Fibroblast of lung (primary cell): ENCODE measurements around the gene KRTAP10-1. TPM values are rescaled to one million over a fixed set of nuclear protein-coding genes. Genes with fewer than 3 reads are reported as not detected.

Source experiments
- DNase-seq, 2 donors: peaks; one replicate each; pipeline versions ENCODE4 v3.0.0 to v3.0.0-alpha.2; 2010; ENCODE audit warnings: low read depth in 2 of 2
- H2AFZ ChIP-seq: 2 replicates; pipeline ENCODE4 v1.5.1; 2012; ENCODE audit warnings: low read length, control low read depth, inconsistent platforms
- H3K27ac ChIP-seq: 2 replicates; pipeline ENCODE4 v1.5.1; 2011; ENCODE audit warnings: low read length, control low read depth; ENCODE audit not compliant: insufficient read depth
- H3K27me3 ChIP-seq: 2 replicates; pipeline ENCODE4 v1.5.1; 2011; ENCODE audit warnings: mild to moderate bottlenecking, low read length; ENCODE audit not compliant: control insufficient read depth, insufficient read depth
- H3K36me3 ChIP-seq: 2 replicates; pipeline ENCODE4 v1.5.1; 2011; ENCODE audit warnings: low read length; ENCODE audit not compliant: control insufficient read depth, insufficient read depth
- H3K4me1 ChIP-seq: 2 replicates; pipeline ENCODE4 v1.5.1; 2011; ENCODE audit warnings: low read length; ENCODE audit not compliant: control insufficient read depth, insufficient read depth; ENCODE audit errors: extremely low read depth
- H3K4me2 ChIP-seq: 2 replicates; pipeline ENCODE4 v1.5.1; 2011; ENCODE audit warnings: low read length, control low read depth; ENCODE audit not compliant: insufficient read depth; ENCODE audit errors: extremely low read depth
- H3K4me3 ChIP-seq, 4 experiments: fragments of 200-600 bp in 1 of 4; sonication (generic) in 1 of 4; replicated peaks in 1 of 4; 2 replicates each; pipeline ENCODE4 v1.5.1; 2011 to 2016; ENCODE audit warnings: low read length in 4 of 4, low read depth in 3 of 4, mild to moderate bottlenecking in 3 of 4, control low read depth in 2 of 4, inconsistent platforms in 1 of 4, mixed read lengths in 1 of 4; ENCODE audit not compliant: insufficient read depth in 1 of 4; ENCODE audit errors: control extremely low read depth in 1 of 4
- H3K79me2 ChIP-seq: 2 replicates; pipeline ENCODE4 v1.5.1; 2012; ENCODE audit warnings: mild to moderate bottlenecking, low read length, inconsistent platforms; ENCODE audit not compliant: control insufficient read depth, insufficient read depth
- H3K9ac ChIP-seq: 2 replicates; pipeline ENCODE4 v1.5.1; 2011; ENCODE audit warnings: mild to moderate bottlenecking, low read length, control low read depth; ENCODE audit not compliant: insufficient read depth
- H3K9me3 ChIP-seq: 2 replicates; pipeline ENCODE4 v1.5.1; 2012; ENCODE audit warnings: low read depth, low read length; ENCODE audit not compliant: control insufficient read depth, insufficient read depth
- H4K20me1 ChIP-seq: 2 replicates; pipeline ENCODE4 v1.5.1; 2011; ENCODE audit warnings: low read length; ENCODE audit not compliant: control insufficient read depth, insufficient read depth; ENCODE audit errors: extremely low read depth
- EZH2 ChIP-seq: IDR thresholded peaks from 2 replicates; pipeline ENCODE4 v1.5.1; 2012; ENCODE audit warnings: low read length, control low read depth, mild to moderate bottlenecking; ENCODE audit errors: missing control alignments
- polyA plus RNA-seq, 2 donors: library from polyadenylated mRNA; depleted of rRNA in 1 of 2; stranded (reverse) in 1 of 2; unstranded in 1 of 2; fragments of >200 nt; gene quantifications; 2 replicates each; pipeline ENCODE4 v1.2.1, GENCODE V29; 2011 to 2012; ENCODE audit warnings: missing spikeins in 1 of 2
- total RNA-seq: library from RNA; depleted of rRNA; stranded (reverse); fragments of >200 nt; gene quantifications from 2 replicates; pipeline ENCODE4 v1.2.1, GENCODE V29; 2014
- TF ChIP-seq, protein P1 (sequence below), 2 donors: IDR thresholded peaks in 1 of 2; conservative IDR thresholded peaks in 1 of 2; 1 replicate in 1 of 2; 2 replicates in 1 of 2; pipeline ENCODE4 v1.5.1; 2011 to 2012; ENCODE audit warnings: low read length in 2 of 2, control low read depth in 1 of 2, inconsistent platforms in 1 of 2, low read depth in 1 of 2, mild to moderate bottlenecking in 1 of 2

Gene KRTAP10-1
- total and polyA plus RNA-seq, 2 donors (not counting 1 experiment from before 2014, with no cell fraction given) = not detected

- TF ChIP-seq EZH2 = no peak
- TF ChIP-seq, protein P1, sequence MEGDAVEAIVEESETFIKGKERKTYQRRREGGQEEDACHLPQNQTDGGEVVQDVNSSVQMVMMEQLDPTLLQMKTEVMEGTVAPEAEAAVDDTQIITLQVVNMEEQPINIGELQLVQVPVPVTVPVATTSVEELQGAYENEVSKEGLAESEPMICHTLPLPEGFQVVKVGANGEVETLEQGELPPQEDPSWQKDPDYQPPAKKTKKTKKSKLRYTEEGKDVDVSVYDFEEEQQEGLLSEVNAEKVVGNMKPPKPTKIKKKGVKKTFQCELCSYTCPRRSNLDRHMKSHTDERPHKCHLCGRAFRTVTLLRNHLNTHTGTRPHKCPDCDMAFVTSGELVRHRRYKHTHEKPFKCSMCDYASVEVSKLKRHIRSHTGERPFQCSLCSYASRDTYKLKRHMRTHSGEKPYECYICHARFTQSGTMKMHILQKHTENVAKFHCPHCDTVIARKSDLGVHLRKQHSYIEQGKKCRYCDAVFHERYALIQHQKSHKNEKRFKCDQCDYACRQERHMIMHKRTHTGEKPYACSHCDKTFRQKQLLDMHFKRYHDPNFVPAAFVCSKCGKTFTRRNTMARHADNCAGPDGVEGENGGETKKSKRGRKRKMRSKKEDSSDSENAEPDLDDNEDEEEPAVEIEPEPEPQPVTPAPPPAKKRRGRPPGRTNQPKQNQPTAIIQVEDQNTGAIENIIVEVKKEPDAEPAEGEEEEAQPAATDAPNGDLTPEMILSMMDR (conservative IDR thresholded peaks at IDR 0.05 in 1 of 2, IDR thresholded peaks at IDR 0.05 in 1 of 2; ENCODE audit: low read depth in 1 of 2, low read length in 2 of 2) = no peak
- no peaks in the 10 kb centered on the region for H3K27me3 ChIP-seq
- H3K9ac ChIP-seq = no peak overlapping the region
- H3K4me2 ChIP-seq = no peak overlapping the region
- no peaks in the 10 kb centered on the region for H3K4me1 ChIP-seq
- no peak for DNase-seq
- H3K27ac ChIP-seq = no peak overlapping the region
- H4K20me1 ChIP-seq = no peaks in the 10 kb centered on the region
- no peak overlapping the region for H2AFZ ChIP-seq
- H3K79me2 ChIP-seq = no peaks in the 10 kb centered on the region
- no peaks in the 10 kb centered on the region for H3K36me3 ChIP-seq
- H3K4me3 ChIP-seq = no peak overlapping the region
- H3K9me3 ChIP-seq = no peaks in the 10 kb centered on the region
Observed at GRCh38 chr21:44519346-44520325, 20.4 kb downstream of the KRTAP10-1 start.

DNA sequence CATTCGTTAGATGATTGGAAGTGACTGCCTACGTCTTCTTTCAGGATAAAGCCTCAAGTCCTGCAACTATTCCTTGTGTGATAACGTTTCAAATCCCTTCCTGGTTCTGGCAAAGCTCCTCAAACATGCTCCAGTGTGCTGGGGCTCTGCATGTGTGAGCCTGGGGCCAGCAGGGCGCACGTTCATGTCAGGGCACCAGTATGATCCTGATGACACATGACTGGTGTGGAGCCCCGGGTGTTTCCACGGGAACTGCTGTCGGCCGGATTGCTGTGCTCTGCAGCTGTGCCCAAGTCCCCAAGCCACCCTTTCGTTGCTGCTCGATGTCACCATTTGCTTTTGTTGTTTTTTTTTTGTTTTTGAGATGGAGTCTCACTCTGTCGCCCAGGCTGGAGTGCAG lies 21.3 kb downstream of the KRTAP10-1 start:
- TF ChIP-seq, protein P1 (conservative IDR thresholded peaks at IDR 0.05 in 1 of 2, IDR thresholded peaks at IDR 0.05 in 1 of 2; ENCODE audit: low read depth in 1 of 2, low read length in 2 of 2) = no peak
- TF ChIP-seq EZH2 = no peak
- no peaks in the 10 kb centered on the region for H4K20me1 ChIP-seq
- no peaks in the 10 kb centered on the region for H3K36me3 ChIP-seq
- H3K4me1 ChIP-seq = no peaks in the 10 kb centered on the region
- no peak overlapping the region for H3K4me3 ChIP-seq
- no peak overlapping the region for H2AFZ ChIP-seq
- H3K79me2 ChIP-seq = no peaks in the 10 kb centered on the region
- no peak overlapping the region for H3K9ac ChIP-seq
- no peaks in the 10 kb centered on the region for H3K27me3 ChIP-seq
- no peak overlapping the region for H3K27ac ChIP-seq
- H3K4me2 ChIP-seq = no peak overlapping the region
- DNase-seq = no peak
- no peaks in the 10 kb centered on the region for H3K9me3 ChIP-seq

GRCh38 chr21:44517175-44517899 lies 22.7 kb downstream of the KRTAP10-1 start:
- H3K9me3 ChIP-seq = no peaks in the 10 kb centered on the region
- no peaks in the 10 kb centered on the region for H3K4me1 ChIP-seq
- no peak overlapping the region for H2AFZ ChIP-seq
- H3K27ac ChIP-seq = no peak overlapping the region
- H3K9ac ChIP-seq = no peak overlapping the region
- no peak for TF ChIP-seq EZH2
- TF ChIP-seq, protein P1 (conservative IDR thresholded peaks at IDR 0.05 in 1 of 2, IDR thresholded peaks at IDR 0.05 in 1 of 2; ENCODE audit: low read depth in 1 of 2, low read length in 2 of 2) = no peak
- no peaks in the 10 kb centered on the region for H3K27me3 ChIP-seq
- no peaks in the 10 kb centered on the region for H4K20me1 ChIP-seq
- H3K36me3 ChIP-seq = no peaks in the 10 kb centered on the region
- no peak overlapping the region for H3K4me3 ChIP-seq
- DNase-seq = peak; percentile 3 to 6
- H3K79me2 ChIP-seq = no peaks in the 10 kb centered on the region
- no peak overlapping the region for H3K4me2 ChIP-seq
